ENCODE results near the gene UBALD1.

The UBALD1 gene

GRCh38 chr16:4614571-4615383 lies at the start of gene UBALD1:
Gene UBALD1 (minus strand): TSS chr16:4614888. CDS start chr16:4614797, 91 bp downstream.
- Histone ChIP-seq H3K4me1 (ENCODE audit: insufficient read depth, low read length) (peaks cover 14% of the 10 kb centered on the region), H3K9ac (ENCODE audit: low read depth, low read length) (peak within 1 kb of the TSS; percentile 94), H3K4me3 (ENCODE audit: low read length) (peak within 1 kb of the TSS; percentile 94), H3K36me3 (ENCODE audit: insufficient read depth, low read depth, low read length) (0 out of 2 replicates have a peak, but pooled peaks cover 2% of the 10 kb centered on the region), H3K27me3 (ENCODE audit: insufficient read depth, low read length) (no peaks in the 10 kb centered on the region), H3K9me3 (ENCODE audit: insufficient read depth, low read depth, low read length) (no peaks in the 10 kb centered on the region), H3K27ac (ENCODE audit: low read length) (peak within 1 kb of the TSS; percentile 72)

GRCh38 chr16:4663777-4664465 lies 49.2 kb upstream of the UBALD1 start:
- H3K9me3 ChIP-seq (ENCODE audit: insufficient read depth, low read depth, low read length) = no peaks in the 10 kb centered on the region
- H3K27ac ChIP-seq (ENCODE audit: low read length) = no peak overlapping the region
- H3K36me3 ChIP-seq (ENCODE audit: insufficient read depth, low read depth, low read length) = peaks cover 48% of the 10 kb centered on the region
- no peak overlapping the region for H3K4me3 ChIP-seq (ENCODE audit: low read length)
- H3K9ac ChIP-seq (ENCODE audit: low read depth, low read length) = no peak overlapping the region
- H3K27me3 ChIP-seq (ENCODE audit: insufficient read depth, low read length) = no peaks in the 10 kb centered on the region
- no peaks in the 10 kb centered on the region for H3K4me1 ChIP-seq (ENCODE audit: insufficient read depth, low read length)

- Histone ChIP-seq H3K9me3 (ENCODE audit: insufficient read depth, low read depth, low read length) (no peaks in the 10 kb centered on the region), H3K27me3 (ENCODE audit: insufficient read depth, low read length) (no peaks in the 10 kb centered on the region), H3K27ac (ENCODE audit: low read length) (no peak overlapping the region), H3K9ac (ENCODE audit: low read depth, low read length) (no peak overlapping the region), H3K36me3 (ENCODE audit: insufficient read depth, low read depth, low read length) (peaks cover 45% of the 10 kb centered on the region), H3K4me1 (ENCODE audit: insufficient read depth, low read length) (no peaks in the 10 kb centered on the region), H3K4me3 (ENCODE audit: low read length) (no peak overlapping the region)
Measured at GRCh38 chr16:4663465-4663776, 48.7 kb upstream of the UBALD1 start.

GRCh38 chr16:4661661-4662060 lies 47.0 kb upstream of the UBALD1 start:
- H3K9ac ChIP-seq (ENCODE audit: low read depth, low read length) = no peak overlapping the region
- H3K4me3 ChIP-seq (ENCODE audit: low read length) = no peak overlapping the region
- H3K4me1 ChIP-seq (ENCODE audit: insufficient read depth, low read length) = no peaks in the 10 kb centered on the region
- H3K9me3 ChIP-seq (ENCODE audit: insufficient read depth, low read depth, low read length) = no peaks in the 10 kb centered on the region
- no peaks in the 10 kb centered on the region for H3K27me3 ChIP-seq (ENCODE audit: insufficient read depth, low read length)
- H3K36me3 ChIP-seq (ENCODE audit: insufficient read depth, low read depth, low read length) = peaks cover 36% of the 10 kb centered on the region
- H3K27ac ChIP-seq (ENCODE audit: low read length) = no peak overlapping the region

GRCh38 chr16:4660454-4661007 lies 45.8 kb upstream of the UBALD1 start:
- Histone ChIP-seq H3K4me3 (ENCODE audit: low read length) (no peak overlapping the region), H3K4me1 (ENCODE audit: insufficient read depth, low read length) (no peaks in the 10 kb centered on the region), H3K27me3 (ENCODE audit: insufficient read depth, low read length) (no peaks in the 10 kb centered on the region), H3K36me3 (ENCODE audit: insufficient read depth, low read depth, low read length) (peaks cover 33% of the 10 kb centered on the region), H3K9ac (ENCODE audit: low read depth, low read length) (no peak overlapping the region; the same call in 1 of the 2 replicates), H3K27ac (ENCODE audit: low read length) (no peak overlapping the region), H3K9me3 (ENCODE audit: insufficient read depth, low read depth, low read length) (no peaks in the 10 kb centered on the region)

- no peak overlapping the region for H3K4me3 ChIP-seq (ENCODE audit: low read length)
- no peaks in the 10 kb centered on the region for H3K9me3 ChIP-seq (ENCODE audit: insufficient read depth, low read depth, low read length)
- H3K36me3 ChIP-seq (ENCODE audit: insufficient read depth, low read depth, low read length) = peaks cover 37% of the 10 kb centered on the region
- H3K27me3 ChIP-seq (ENCODE audit: insufficient read depth, low read length) = no peaks in the 10 kb centered on the region
- H3K9ac ChIP-seq (ENCODE audit: low read depth, low read length) = no peak overlapping the region
- H3K4me1 ChIP-seq (ENCODE audit: insufficient read depth, low read length) = no peaks in the 10 kb centered on the region
- H3K27ac ChIP-seq (ENCODE audit: low read length) = no peak overlapping the region
Measured at GRCh38 chr16:4659363-4660353, 45.0 kb upstream of the UBALD1 start.

- no peaks in the 10 kb centered on the region for H3K4me1 ChIP-seq (ENCODE audit: insufficient read depth, low read length)
- H3K36me3 ChIP-seq (ENCODE audit: insufficient read depth, low read depth, low read length) = peaks cover 46% of the 10 kb centered on the region
Measured at GRCh38 chr16:4656695-4657686, 42.3 kb upstream of the UBALD1 start.

GRCh38 chr16:4656221-4656620 lies 41.5 kb upstream of the UBALD1 start:
- Histone ChIP-seq H3K36me3 (ENCODE audit: insufficient read depth, low read depth, low read length) (peaks cover 53% of the 10 kb centered on the region), H3K9ac (ENCODE audit: low read depth, low read length) (no peak overlapping the region), H3K4me1 (ENCODE audit: insufficient read depth, low read length) (no peaks in the 10 kb centered on the region), H3K27me3 (ENCODE audit: insufficient read depth, low read length) (no peaks in the 10 kb centered on the region), H3K9me3 (ENCODE audit: insufficient read depth, low read depth, low read length) (no peaks in the 10 kb centered on the region), H3K27ac (ENCODE audit: low read length) (no peak overlapping the region), H3K4me3 (ENCODE audit: low read length) (no peak overlapping the region)

More at GRCh38 chr16:4656695-4657686, 42.3 kb upstream of the UBALD1 start:
- Histone ChIP-seq H3K27me3 (ENCODE audit: insufficient read depth, low read length) (no peaks in the 10 kb centered on the region), H3K9me3 (ENCODE audit: insufficient read depth, low read depth, low read length) (no peaks in the 10 kb centered on the region), H3K9ac (ENCODE audit: low read depth, low read length) (no peak overlapping the region), H3K4me3 (ENCODE audit: low read length) (no peak overlapping the region), H3K27ac (ENCODE audit: low read length) (no peak overlapping the region)

GRCh38 chr16:4655801-4656200 lies 41.1 kb upstream of the UBALD1 start:
- no peak overlapping the region for H3K9ac ChIP-seq (ENCODE audit: low read depth, low read length)
- peaks cover 58% of the 10 kb centered on the region for H3K36me3 ChIP-seq (ENCODE audit: insufficient read depth, low read depth, low read length)
- no peak overlapping the region for H3K27ac ChIP-seq (ENCODE audit: low read length)
- H3K9me3 ChIP-seq (ENCODE audit: insufficient read depth, low read depth, low read length) = no peaks in the 10 kb centered on the region
- H3K4me1 ChIP-seq (ENCODE audit: insufficient read depth, low read length) = no peaks in the 10 kb centered on the region
- H3K4me3 ChIP-seq (ENCODE audit: low read length) = no peak overlapping the region
- no peaks in the 10 kb centered on the region for H3K27me3 ChIP-seq (ENCODE audit: insufficient read depth, low read length)

- H3K9me3 ChIP-seq (ENCODE audit: insufficient read depth, low read depth, low read length) = no peaks in the 10 kb centered on the region
- H3K4me1 ChIP-seq (ENCODE audit: insufficient read depth, low read length) = no peaks in the 10 kb centered on the region
- no peak overlapping the region for H3K4me3 ChIP-seq (ENCODE audit: low read length)
- H3K27ac ChIP-seq (ENCODE audit: low read length) = no peak overlapping the region
- peaks cover 60% of the 10 kb centered on the region for H3K36me3 ChIP-seq (ENCODE audit: insufficient read depth, low read depth, low read length)
- no peaks in the 10 kb centered on the region for H3K27me3 ChIP-seq (ENCODE audit: insufficient read depth, low read length)
- H3K9ac ChIP-seq (ENCODE audit: low read depth, low read length) = no peak overlapping the region
Measured at GRCh38 chr16:4654964-4655590, 40.4 kb upstream of the UBALD1 start.

Measured in iPS-20b (cell line).